Fibroblast of villous mesenchyme (primary cell): ENCODE measurements around the gene EYS. TPM values are rescaled to one million over a fixed set of nuclear protein-coding genes. Genes with fewer than 3 reads are reported as not detected.

ENCODE experiments used
- DNase-seq: peaks from one replicate; pipeline ENCODE4 v3.0.0-alpha.2; 2010; ENCODE audit warnings: low read depth
- H3K4me3 ChIP-seq: 2 replicates; pipeline ENCODE4 v1.5.1; 2011; ENCODE audit warnings: low read depth, mild to moderate bottlenecking, low read length
- CTCF ChIP-seq: IDR thresholded peaks from 2 replicates; pipeline ENCODE4 v1.5.1; 2012; ENCODE audit warnings: low read depth, mild to moderate bottlenecking, low read length; ENCODE audit not compliant: insufficient read depth
- total RNA-seq: library from RNA; depleted of rRNA; stranded (reverse); fragments of >200 nt; gene quantifications from 2 replicates; pipeline ENCODE4 v1.2.3, GENCODE V29; 2012

The EYS gene
- total RNA-seq, 1 donor: under 0.01 TPM

GRCh38 chr6:64630901-64631300, 1076.1 kb downstream of the EYS start:
- DNase-seq: no peak
- TF ChIP-seq CTCF: no peak

GRCh38 chr6:64622944-64623343, 1084.1 kb downstream of the EYS start:
- H3K4me3 ChIP-seq: no peak overlapping the region
- DNase-seq: no peak
- TF ChIP-seq CTCF: no peak

More at GRCh38 chr6:64630901-64631300, 1076.1 kb downstream of the EYS start:
- no peak overlapping the region for H3K4me3 ChIP-seq

- no peak overlapping the region for H3K4me3 ChIP-seq
- no peak for TF ChIP-seq CTCF
- no peak for DNase-seq
Measured at GRCh38 chr6:64602993-64603392, 1104.0 kb downstream of the EYS start.

- H3K4me3 ChIP-seq: no peak overlapping the region
- no peak for DNase-seq
- TF ChIP-seq CTCF: no peak
Measured at GRCh38 chr6:64591676-64592036, 1115.4 kb downstream of the EYS start.

- H3K4me3 ChIP-seq: no peak overlapping the region
- no peak for TF ChIP-seq CTCF
- DNase-seq: peak; percentile 2
Measured at GRCh38 chr6:64590965-64591675, 1115.9 kb downstream of the EYS start.

GRCh38 chr6:64589961-64590360, 1117.1 kb downstream of the EYS start:
- no peak overlapping the region for H3K4me3 ChIP-seq
- no peak for DNase-seq
- no peak for TF ChIP-seq CTCF

- no peak for TF ChIP-seq CTCF
- DNase-seq: peak; percentile 33
- H3K4me3 ChIP-seq: no peak overlapping the region
Measured at GRCh38 chr6:64580346-64580745, 1126.7 kb downstream of the EYS start.
